ENCODE data around the gene FOXC1. TPM values are rescaled to one million over a fixed set of nuclear protein-coding genes. Genes with fewer than 3 reads are reported as not detected.

The FOXC1 gene
- total and polyA plus RNA-seq, 8 donors = 0.25 to 8.3 (median 2.8) TPM

DNA sequence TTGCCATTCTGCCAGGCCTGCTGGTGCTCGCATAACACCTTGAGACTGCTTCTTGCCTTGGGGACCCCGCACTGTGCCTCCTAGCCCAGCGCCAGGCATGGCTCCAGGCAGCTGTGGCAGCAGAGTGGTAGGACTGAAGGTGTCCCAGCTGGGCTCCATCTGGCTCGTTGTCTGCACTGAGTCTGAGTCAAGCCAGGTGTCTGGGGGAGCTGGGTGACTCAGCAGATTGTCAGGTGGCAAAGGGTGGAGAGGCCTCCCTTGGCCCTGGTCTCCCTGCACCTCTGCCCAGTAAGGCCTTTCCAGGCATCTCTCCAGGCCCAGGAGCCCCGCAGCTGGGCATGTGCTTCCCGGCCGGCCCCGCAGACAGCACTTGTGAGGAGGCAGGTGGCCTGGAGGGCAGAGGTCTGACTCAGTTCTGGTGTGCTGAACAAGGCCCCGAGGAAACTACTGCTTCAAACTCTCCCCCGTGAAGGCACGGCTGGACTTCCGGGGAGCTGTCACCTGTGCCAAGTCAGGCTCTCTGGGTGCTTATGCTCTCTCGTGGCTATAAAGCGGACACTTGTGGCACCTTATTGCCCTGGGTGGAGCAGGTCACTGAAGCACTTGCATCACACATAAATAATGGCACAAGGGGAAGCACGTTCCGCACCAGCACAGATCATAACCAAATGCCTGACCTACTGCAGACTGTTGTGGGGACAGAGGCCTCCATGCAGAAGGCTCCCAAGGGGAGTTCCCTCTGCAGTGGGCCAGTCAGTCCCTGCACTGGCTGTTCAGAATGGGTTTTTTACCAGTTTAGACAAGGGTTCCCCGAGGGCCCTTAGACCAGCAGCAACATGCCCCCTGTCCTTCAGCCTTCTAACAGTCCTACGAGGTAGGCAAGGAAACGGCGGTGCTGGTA is 27.5 kb downstream of the FOXC1 start:
- TF ChIP-seq, protein P1, sequence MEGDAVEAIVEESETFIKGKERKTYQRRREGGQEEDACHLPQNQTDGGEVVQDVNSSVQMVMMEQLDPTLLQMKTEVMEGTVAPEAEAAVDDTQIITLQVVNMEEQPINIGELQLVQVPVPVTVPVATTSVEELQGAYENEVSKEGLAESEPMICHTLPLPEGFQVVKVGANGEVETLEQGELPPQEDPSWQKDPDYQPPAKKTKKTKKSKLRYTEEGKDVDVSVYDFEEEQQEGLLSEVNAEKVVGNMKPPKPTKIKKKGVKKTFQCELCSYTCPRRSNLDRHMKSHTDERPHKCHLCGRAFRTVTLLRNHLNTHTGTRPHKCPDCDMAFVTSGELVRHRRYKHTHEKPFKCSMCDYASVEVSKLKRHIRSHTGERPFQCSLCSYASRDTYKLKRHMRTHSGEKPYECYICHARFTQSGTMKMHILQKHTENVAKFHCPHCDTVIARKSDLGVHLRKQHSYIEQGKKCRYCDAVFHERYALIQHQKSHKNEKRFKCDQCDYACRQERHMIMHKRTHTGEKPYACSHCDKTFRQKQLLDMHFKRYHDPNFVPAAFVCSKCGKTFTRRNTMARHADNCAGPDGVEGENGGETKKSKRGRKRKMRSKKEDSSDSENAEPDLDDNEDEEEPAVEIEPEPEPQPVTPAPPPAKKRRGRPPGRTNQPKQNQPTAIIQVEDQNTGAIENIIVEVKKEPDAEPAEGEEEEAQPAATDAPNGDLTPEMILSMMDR (IDR thresholded peaks at IDR 0.05) = no peak
- TF ChIP-seq EP300 (IDR thresholded peaks at IDR 0.05) (no peak), POLR2A (IDR thresholded peaks at IDR 0.05) (no peak)
- Histone ChIP-seq H3K27me3 (peaks cover 0 to 10% (median 0%) of the 10 kb centered on the region in 3 donors), H3K4me3 (no peak overlapping the region), H3K36me3 (peaks cover 0 to 17% (median 2%) of the 10 kb centered on the region in 4 donors), H3K4me1 (peaks cover 0 to 14% (median 9%) of the 10 kb centered on the region in 4 donors), H3K9me3 (no peaks in the 10 kb centered on the region), H3K27ac (no peak overlapping the region)
- 75 to 89% (median 86%) methylated on average over 16 to 20 of the region's 20 CpGs for WGBS, 5 donors
- peak in 1 of 2 donors; percentile 60 for DNase-seq
- intact Hi-C loops (cut with DNase I; ENCODE audit: low total_unique reads) = no loop called here

DNA sequence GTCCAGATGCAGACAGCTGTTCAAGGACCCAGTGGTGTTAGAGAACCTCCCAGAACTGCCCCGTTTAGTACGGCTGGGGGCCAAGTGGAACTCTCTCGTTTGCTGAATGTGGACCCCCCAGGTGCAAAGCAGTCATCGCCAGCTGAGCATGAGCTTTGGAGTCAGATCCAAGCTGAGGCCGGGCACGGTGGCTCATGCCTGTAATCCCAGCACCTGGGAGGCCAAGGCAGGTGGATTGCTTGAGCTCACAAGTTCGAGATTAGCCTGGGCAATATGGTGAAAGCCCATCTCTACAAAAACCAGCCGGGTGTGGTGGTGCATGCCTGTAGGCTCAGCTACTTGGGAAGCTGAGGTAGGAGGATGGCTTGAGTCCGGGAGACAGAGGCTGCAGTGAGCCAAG is 29.7 kb downstream of the FOXC1 start:
- TF ChIP-seq POLR2AphosphoS5 (IDR thresholded peaks at IDR 0.05) (no peak), EP300 (IDR thresholded peaks at IDR 0.05) (no peak), POLR2A (IDR thresholded peaks at IDR 0.05) (no peak)
- TF ChIP-seq, protein P1 (IDR thresholded peaks at IDR 0.05) = no peak
- peaks cover 0 to 17% (median 2%) of the 10 kb centered on the region in 4 donors for H3K36me3 ChIP-seq
- peaks cover 0 to under 1% (median 0%) of the 10 kb centered on the region in 3 donors for H3K27me3 ChIP-seq
- WGBS, 5 donors = 83 to 92% (median 87%) methylated on average over 5 to 9 of the region's 9 CpGs
- no peak overlapping the region for H3K27ac ChIP-seq
- intact Hi-C loops (cut with DNase I; ENCODE audit: low total_unique reads) = no loop called here
- no peaks in the 10 kb centered on the region for H3K9me3 ChIP-seq
- DNase-seq = no peak
- H3K4me1 ChIP-seq = peaks cover 0 to 15% (median 10%) of the 10 kb centered on the region in 4 donors
- no peak overlapping the region for H3K4me3 ChIP-seq

DNA sequence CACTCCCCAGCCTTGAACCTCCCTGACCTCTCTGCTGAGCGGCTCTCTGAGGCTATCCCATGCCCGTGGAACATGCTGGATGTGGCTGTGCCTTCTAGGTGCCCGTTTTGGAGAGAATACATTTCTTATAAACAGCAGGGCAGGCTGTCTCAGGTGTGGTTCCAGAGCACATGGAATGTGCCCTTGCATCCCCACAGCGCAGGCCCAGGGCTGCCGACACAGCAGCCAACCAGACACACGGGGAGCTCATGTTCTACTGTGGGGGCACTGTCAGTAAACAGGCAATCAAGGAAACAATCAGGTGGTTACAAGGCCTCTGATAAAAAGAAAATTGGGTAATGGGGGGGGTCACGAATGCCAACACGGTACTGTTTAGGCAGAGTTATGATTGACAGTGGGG is 30.8 kb downstream of the FOXC1 start:
- TF ChIP-seq POLR2AphosphoS5 (IDR thresholded peaks at IDR 0.05) (no peak), POLR2A (IDR thresholded peaks at IDR 0.05) (no peak), EP300 (IDR thresholded peaks at IDR 0.05) (no peak)
- TF ChIP-seq, protein P1 (IDR thresholded peaks at IDR 0.05) = no peak
- H3K36me3 ChIP-seq = peaks cover 0 to 9% (median 2%) of the 10 kb centered on the region in 4 donors
- 85 to 93% (median 91%) methylated on average over 8 of the region's 8 CpGs for WGBS, 5 donors
- no peak for DNase-seq
- peaks cover 0 to 15% (median 10%) of the 10 kb centered on the region in 4 donors for H3K4me1 ChIP-seq
- no peaks in the 10 kb centered on the region for H3K9me3 ChIP-seq
- intact Hi-C loops (cut with DNase I; ENCODE audit: low total_unique reads) = no loop called here
- H3K4me3 ChIP-seq = no peak overlapping the region
- H3K27ac ChIP-seq = no peak overlapping the region
- no peaks in the 10 kb centered on the region for H3K27me3 ChIP-seq

DNA sequence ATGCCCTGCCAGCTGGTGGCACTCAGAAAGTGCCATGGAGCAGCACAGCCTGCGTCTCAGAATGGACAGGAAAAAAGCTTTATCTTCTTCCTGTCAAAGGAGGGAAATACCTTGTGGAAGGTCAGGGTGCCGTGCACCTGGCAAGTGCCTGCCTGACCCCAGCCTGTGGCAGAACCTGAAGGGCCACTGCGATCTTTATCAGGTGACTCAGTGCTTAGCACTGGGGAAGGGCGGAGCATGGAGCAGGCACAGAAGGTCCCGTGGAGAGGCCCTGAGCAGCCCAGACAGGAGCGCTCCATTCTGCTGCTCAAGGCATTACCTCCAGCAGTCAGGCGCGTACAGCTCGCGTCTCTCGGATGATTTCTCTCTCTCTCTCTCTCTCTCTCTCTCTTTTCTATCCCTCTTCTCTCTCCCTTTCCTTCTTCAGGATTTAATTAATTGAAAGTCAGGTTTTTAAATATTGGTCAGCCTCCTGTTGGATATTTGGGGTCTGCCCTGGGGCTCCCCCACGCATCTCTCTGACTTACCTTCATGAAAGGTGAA is 31.7 kb downstream of the FOXC1 start:
- peaks cover 0 to 15% (median 10%) of the 10 kb centered on the region in 4 donors for H3K4me1 ChIP-seq
- no peaks in the 10 kb centered on the region for H3K9me3 ChIP-seq
- DNase-seq = peak; percentile 85 to 87
- intact Hi-C loops (cut with DNase I; ENCODE audit: low total_unique reads) = no loop called here
- no peaks in the 10 kb centered on the region for H3K27me3 ChIP-seq
- H3K27ac ChIP-seq = peak overlapping the region in 1 of 5 donors; percentile 21
- H3K4me3 ChIP-seq = no peak overlapping the region
- peaks cover 0 to 9% (median 2%) of the 10 kb centered on the region in 4 donors for H3K36me3 ChIP-seq
- WGBS, 5 donors = 48 to 75% (median 53%) methylated on average over 12 of the region's 12 CpGs
- TF ChIP-seq POLR2AphosphoS5 (IDR thresholded peaks at IDR 0.05) = peak in 2 of 3 donors; percentile 71 to 89
- TF ChIP-seq, protein P1 (IDR thresholded peaks at IDR 0.05) = no peak

Data from stomach (tissue), 9 donors.